Suppressor macrophage treated with lipopolysaccharide for 4 hours (primary cell): ENCODE results near the gene SELENOI.

ENCODE experiments used
- DNase-seq: peaks from one replicate; pipeline ENCODE4 v3.0.0-alpha.2; 2020

The SELENOI gene

GRCh38 chr2:26412091-26412673 is 66.2 kb downstream of the SELENOI start:
- peak; percentile 94 for DNase-seq

GRCh38 chr2:26414311-26414710 is 68.4 kb downstream of the SELENOI start:
- DNase-seq = peak; percentile 45

- DNase-seq = no peak
Measured at GRCh38 chr2:26421961-26422360, 76.0 kb downstream of the SELENOI start.

- DNase-seq = peak; percentile 13
Measured at GRCh38 chr2:26422947-26423629, 77.1 kb downstream of the SELENOI start.

GRCh38 chr2:26423750-26424149 is 77.8 kb downstream of the SELENOI start:
- DNase-seq = no peak

GRCh38 chr2:26424221-26424620 is 78.3 kb downstream of the SELENOI start:
- no peak for DNase-seq

GRCh38 chr2:26428846-26429245 is 82.9 kb downstream of the SELENOI start:
- no peak for DNase-seq

GRCh38 chr2:26429779-26430578 is 84.0 kb downstream of the SELENOI start:
- DNase-seq = peak; percentile 8

- no peak for DNase-seq
Measured at GRCh38 chr2:26430826-26431225, 84.9 kb downstream of the SELENOI start.

- DNase-seq = no peak
Measured at GRCh38 chr2:26432363-26432762, 86.4 kb downstream of the SELENOI start.

GRCh38 chr2:26432859-26433258 is 86.9 kb downstream of the SELENOI start:
- no peak for DNase-seq

- no peak for DNase-seq
Measured at GRCh38 chr2:26435106-26435505, 89.2 kb downstream of the SELENOI start.

GRCh38 chr2:26438526-26438925 is 92.6 kb downstream of the SELENOI start:
- no peak for DNase-seq

GRCh38 chr2:26438926-26439325 is 93.0 kb downstream of the SELENOI start:
- DNase-seq = no peak

- DNase-seq = no peak
Measured at GRCh38 chr2:26442301-26442700, 96.4 kb downstream of the SELENOI start.

GRCh38 chr2:26442707-26443106 is 96.8 kb downstream of the SELENOI start:
- no peak for DNase-seq

- DNase-seq = no peak
Measured at GRCh38 chr2:26444236-26444635, 98.3 kb downstream of the SELENOI start.
